Fibroblast of skin of abdomen (primary cell): ENCODE data around the gene CHD2. TPM values are rescaled to one million over a fixed set of nuclear protein-coding genes. Genes with fewer than 3 reads are reported as not detected.
"Not testable (repeated sequence)": the region's sequence is repeated elsewhere in the genome, so short reads cannot be mapped to it uniquely, and the experiment has no call there.

Source experiments
- DNase-seq: peaks from one replicate; pipeline ENCODE4 v3.0.0-alpha.2; 2013
- polyA plus RNA-seq, 2 experiments: library from polyadenylated mRNA; unstranded; fragments of 120-200 nt; gene quantifications; one replicate each; pipeline ENCODE4 v1.2.1, GENCODE V29; 2013; ENCODE audit not compliant: insufficient read length in 2 of 2

The CHD2 gene
- polyA plus RNA-seq (2013, experiment 1 of 2; ENCODE audit: insufficient read length): 51.6 TPM
- polyA plus RNA-seq (2013, experiment 2 of 2; ENCODE audit: insufficient read length): 48.1 TPM

DNA sequence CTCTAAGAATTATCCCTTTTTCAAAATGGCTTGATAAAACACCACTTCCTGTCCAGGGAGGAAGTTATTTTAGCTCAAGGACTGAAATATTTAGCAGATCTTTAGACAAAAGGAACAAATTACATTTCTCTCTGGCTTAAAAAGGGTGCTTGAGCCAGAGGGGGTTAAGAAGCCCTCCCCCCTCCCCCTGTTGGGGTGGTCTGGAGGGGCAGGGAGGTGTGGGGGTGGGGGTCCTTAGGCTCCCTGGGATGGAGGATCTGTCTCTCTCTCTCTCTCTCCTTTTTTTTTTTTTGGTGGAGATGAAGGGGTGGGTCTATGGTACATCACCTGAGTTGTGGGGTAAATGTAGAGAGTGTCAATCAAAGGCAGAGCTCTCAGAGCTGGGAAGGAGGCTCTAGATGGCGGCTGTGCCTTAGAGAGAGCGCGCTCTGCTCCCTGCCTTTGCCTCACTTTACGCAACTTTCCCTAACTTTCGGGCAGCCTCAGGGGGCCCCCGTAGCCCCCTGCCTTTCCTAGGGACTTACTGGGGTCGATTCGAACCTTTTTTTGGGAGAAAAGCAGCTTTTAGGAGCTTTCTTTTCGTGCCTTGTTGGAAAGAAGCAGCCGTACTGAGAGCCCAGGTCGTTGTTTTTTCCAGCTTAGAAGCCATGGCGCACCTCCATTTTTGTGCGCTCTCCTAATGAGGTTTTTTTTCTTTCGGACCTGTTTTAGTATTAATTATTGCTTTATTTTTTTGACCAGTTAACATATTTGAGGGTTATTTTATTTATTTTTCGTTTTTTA lies at the start of gene CHD2:
Gene CHD2, plus strand, starts transcription at position 377 of the 783 bp plus-strand sequence. CDS start 914 bp downstream, outside the sequence.
- peak; percentile 85 for DNase-seq

DNA sequence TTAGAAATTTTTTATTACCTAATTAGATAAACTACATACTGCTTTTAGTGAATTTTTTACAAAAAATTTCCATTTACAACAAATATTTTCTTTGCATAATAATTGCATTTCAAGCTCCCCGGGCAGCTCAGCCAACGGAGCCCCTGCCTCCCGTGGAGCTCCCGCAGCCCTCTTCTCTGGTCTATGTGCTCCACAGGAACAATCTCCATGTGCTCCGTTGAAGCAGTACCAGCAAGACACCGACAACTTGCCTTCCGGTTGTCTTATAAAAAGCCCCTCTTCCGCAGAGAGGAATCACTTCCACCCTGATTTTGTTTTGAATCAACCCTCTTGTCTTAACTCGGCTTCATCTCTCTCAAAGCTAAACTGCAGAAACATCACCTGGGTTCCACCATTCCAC lies 46.9 kb upstream of the CHD2 start:
- DNase-seq: no peak

DNA sequence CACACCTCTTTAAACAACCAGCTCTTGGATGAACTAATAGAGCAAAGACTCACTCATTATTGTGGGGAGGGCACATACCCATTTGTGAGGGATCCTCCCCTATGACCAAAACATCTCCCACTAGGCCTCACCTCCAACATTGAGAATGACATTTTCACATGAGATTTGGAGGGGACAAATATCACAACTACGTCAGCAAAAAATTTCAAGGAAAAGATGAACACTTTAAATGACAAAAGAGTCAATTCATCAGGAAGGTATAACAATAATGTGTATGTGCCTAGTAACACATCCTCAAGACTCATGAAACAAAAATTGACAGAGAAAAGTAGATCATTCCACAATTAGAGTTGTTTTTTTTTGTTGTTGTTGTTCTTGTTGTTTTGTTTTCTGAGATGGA lies 38.4 kb upstream of the CHD2 start:
- DNase-seq: no peak

DNA sequence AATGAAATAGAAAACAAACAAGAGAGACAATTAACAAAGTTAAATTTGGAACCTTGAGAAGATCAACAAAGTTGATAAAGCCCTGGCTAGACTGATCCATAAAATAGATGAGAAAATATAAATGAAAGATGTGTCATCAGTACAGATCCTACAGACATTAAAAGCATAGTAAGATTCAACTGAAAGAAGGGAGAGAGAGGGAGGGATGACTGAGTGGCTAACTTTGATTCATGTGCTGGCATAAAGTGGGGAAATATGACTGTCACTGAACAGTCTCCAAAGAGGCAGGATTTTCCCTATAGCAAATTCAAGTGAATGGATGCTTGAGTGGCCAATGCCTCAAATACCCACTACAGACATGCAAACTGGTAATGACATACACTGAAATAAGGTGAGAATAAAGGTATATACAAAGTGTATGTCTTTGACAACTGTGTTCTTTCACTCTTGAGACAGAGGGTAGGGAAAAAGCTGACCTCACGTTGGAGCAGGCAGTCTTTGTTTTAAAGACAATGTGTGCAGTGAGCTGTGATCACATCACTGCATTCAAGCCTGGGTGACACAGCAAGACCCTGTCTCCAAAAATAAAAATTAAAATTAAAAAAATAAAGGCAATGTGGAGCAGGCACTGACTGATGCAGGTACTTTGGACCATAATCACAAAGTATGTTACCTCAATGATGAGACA lies 35.9 kb upstream of the CHD2 start:
- no peak for DNase-seq

DNA sequence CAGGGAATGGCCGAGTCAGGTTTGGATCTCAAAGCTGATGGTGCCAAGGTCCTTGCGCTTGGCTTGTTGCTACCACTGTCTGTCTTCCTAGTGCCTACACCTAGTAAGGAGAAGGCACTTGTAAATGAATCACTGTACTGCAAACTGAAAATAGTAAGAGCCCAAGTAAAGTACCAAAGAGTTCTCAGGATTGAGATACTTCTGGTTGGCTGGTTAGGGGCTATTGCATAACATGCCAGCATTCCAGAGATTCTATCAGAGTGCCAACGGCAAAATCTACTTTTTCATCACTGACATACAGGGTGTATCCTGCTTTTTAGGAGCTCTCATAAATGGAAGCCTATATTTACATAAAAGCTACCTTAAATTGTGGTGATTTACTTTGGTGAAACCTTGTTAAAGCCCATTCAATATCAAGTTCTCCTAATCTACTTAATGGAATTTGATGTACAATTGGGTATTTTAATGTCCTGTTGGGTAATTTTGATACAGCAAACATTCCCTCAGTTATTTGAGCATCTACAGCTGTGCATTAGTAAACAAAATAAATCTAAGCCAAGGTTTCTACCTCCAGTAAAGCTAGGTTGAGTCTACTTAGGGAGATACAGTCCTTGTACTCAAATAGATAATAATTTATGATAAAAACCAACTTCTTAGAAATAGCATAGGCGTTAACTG lies 30.7 kb upstream of the CHD2 start:
- peak; percentile 39 for DNase-seq

DNA sequence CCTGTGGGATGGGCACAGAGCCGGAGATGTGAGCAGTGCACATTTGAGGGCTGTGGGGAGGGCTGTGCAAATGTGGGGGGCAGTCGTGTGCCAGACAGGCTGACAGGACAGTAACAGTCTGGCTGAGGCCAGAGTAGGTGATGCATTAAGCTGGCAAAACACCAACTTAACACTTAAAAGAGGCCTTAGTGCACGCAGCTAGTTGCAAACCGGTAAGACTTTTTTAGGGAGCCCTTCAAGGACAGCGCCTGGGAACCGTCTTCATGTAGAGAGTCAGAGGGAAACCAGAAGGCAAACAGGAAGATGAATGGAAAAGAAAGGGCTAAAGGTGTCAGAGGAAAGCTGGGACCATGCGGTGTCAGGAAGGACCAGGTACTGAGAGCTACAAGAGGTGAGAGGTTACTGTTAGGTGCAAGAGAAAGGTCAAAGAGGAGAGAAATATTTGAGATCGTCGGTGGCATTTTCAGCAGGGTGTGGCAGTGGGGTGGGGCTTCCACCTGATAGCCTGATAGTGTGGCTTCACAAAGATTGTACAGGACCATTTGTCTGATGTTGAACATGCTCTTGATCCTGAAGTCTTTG lies 30.0 kb upstream of the CHD2 start:
- DNase-seq: no peak

DNA sequence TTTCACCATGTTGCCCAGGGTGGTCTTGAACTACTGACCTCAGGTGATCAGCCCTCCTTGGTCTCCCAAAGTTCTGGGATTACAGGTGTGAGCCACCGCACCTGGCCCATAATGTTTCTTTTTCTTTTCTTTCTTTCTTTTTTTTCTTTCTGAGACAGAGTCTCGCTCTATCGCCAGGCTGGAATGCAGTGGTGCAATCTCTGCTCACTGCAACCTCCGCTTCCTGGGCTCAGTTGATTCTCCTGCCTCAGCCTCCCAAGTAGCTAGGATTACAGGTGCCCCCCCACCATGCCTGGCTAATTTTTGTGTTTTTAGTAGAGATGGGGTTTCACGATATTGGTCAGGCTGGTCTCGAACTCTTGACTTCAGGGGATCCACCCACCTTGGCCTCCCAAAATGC lies 27.2 kb upstream of the CHD2 start:
- DNase-seq: not testable (repeated sequence)

DNA sequence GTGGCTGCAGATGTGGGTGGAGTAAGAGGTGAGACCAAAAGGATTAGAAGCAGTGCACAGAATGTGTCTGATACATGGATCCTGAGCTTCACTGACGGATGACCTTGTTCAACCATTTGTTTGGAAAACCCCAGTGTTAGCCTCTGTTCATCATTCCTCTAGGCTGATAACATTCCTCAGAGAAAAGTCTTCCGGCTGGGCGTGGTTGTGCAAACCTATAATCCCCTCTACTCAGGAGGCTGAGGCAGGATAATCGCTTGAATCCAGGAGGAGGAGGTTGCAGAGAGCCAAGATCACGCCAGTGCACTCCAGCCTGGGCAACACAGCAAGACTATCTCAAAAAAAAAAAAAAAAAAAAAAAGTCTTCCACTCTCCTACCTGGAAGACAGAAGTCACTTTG lies 23.1 kb upstream of the CHD2 start:
- DNase-seq: no peak

DNA sequence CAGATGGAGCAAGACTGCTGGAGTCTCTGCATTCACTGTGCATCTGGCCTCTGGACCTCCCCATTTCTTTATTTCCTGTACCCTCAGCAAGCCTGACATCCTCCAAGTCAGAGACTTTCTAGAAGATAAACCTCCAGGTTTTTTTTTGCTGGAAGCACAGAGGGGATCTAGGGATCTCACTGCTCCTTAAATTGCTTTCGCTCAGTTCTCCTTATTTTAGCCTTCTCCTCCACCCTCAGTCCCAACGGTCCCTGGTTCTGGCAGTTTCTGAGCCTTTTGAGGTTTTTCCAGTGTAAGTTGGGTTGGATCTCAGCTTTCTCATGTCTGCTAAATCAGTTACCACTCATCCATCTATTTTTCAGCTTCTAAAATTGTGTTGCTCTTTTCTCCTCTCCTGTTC lies 22.7 kb upstream of the CHD2 start:
- no peak for DNase-seq

DNA sequence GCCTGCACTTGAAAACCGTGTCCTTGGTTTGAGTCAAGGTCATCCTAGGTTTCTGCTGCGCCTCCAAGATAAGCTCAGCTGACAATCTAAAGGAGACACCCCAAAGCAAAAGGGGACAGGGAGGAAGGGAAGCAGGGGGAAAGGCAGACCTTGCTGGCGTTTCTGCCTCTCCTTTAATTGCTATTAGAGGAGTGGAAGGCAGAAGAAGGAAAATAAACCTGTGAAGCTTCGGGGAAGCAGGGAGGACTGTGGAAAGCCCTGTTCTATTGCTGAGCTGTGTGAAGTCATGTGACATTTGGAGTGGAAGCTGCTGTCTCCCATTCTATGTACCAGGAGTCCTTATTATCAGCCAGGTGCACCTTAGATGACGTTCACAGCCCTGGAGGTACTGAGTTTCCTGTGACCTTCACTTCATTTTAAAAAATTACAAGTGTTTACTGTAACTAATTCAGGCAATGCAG lies 21.5 kb upstream of the CHD2 start:
- no peak for DNase-seq

DNA sequence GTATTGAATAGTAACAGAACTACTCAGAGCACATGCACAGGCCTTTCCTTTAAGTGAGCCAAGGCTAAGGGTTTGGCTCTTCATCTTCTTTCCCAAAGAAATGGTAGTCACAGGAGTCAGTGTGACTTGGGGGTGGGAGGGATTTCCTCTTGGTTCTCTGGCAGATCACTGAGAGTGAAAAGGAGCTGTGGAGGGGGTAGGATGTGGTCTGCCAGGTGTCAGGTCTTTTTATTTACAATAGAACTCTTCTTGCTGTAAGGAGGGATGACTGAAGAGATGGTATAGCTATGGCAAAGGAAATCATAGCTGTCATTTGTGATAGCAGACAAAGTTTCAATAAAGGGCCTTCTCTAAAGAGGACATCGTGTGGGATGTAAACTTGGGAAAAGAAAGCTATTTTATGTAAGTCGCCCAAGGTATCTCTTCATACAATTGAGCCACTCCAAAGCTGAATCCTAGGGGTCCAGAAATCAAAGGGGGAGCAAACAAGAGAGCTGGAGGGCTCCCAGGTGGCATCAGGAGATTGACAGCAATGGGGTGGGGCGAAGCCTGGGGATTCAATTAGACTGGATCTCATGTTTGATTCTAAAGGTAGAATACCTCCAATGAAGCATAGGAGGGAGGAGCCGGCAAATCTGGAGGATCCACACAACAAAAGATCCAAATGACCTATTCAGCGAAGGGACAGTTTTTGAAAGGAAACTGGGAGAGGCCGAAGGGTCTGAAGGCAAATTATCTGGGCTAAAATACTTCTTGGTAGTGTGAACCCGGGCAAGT lies 20.0 kb upstream of the CHD2 start:
- DNase-seq: no peak

DNA sequence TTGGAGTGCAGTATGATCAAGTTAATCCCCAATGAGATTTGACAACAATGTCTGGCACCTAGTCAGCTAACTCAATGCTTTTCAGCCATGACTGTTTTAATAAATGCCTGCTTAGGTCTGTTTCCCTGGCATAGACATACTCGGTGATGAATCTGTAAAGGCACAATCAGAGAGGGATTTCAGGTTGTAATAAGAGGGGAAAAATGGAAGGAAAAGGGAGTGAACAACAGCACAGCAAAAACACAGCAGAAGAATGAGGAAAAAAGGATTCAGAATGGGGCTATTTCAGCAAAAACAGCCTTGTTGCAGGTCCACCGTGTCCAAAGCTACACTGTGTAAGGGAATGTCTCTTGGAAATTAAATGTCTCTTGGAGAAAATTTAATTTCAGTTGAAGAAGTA lies 19.3 kb upstream of the CHD2 start:
- no peak for DNase-seq

DNA sequence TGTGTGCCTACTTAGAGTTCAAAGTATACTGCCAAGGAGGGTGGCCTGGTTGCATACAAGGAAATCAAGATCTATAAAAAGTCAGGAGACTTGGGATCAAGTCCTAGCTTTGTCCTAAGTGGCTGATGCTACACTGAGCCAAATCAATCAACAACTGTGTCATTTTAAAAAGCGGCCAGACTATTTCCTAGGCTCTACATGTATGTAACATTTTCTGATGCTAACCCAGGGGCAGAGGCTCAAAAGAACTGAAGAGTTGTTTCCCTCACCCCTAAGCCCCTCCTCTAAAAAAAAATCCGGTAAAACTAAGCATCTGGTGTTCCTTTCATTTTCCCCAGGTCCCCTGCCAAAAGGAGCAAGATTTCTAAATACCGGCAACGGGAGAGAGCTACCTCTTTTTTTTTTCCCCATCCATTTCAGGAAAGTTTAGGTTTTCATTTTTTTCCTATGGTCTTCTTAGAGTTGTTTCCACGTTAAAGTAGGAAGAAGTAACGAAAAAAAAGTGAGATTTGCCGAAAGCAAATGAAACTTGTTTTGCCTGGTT lies 18.8 kb upstream of the CHD2 start:
- no peak for DNase-seq

DNA sequence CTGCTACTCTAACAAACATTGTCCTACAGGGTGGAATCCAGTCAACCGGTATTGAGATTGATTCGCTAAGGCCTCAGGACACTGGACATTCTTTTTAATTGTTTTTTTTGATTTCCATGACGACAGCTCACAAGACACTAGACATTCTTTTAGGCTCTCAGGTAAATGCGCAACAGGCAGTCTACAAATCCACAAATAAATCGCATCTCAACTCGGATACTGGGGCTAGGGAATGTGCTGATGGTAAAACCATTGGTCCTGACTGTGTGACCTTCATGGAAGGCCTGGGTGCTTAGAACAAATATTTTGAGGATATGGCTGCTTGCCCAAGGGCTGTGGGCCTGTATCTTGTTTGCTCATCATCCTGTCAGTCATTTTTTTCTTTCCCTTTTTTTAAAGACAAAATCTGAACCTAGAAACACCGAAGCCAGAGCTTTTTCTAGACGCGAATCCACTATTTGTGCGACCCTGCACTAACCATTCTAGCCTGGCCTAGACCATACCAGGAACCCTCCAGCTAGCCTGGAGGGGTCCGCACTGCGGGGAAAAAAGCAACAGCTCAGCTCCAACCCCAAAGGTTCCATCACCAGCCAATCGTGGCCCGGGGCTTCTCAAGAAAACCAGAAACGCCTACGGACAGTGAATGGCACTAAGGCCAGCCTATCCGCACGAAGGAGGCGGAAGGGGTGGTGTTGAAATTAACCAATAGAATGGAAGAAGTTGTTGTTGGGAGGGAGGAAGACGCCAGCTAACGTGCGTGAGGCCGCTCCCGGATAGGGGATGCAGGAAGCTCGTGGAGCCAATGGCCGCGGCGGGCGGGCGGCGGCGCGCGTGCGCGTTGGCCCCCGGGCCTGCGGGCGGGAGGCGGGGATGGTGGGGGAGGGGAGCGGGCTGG lies 18.1 kb upstream of the CHD2 start:
- DNase-seq: peak; percentile 100

DNA sequence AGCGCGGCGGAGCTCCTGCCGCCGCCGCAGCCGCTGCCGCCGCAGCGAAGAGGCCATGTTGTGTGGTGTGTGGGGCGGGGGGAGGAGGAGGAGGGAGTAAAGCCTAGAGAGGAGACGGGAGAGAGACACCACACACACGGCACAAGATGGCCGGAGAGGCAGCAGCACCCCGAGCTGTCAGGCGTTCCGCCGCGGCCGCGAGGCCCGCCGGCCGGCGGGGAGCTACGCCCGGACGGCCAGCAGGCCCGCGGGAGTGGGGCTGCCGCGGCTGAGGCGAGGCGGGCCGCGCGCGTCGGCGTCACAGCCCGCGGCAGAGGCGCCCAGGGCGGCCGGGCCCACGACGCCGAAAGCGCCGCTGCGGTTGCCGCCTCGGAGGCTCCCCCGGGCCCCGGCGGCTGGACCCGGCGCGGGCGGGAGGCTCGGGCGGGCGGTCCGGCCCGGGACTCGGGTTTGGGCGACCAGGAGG lies 17.4 kb upstream of the CHD2 start:
- DNase-seq: no peak

DNA sequence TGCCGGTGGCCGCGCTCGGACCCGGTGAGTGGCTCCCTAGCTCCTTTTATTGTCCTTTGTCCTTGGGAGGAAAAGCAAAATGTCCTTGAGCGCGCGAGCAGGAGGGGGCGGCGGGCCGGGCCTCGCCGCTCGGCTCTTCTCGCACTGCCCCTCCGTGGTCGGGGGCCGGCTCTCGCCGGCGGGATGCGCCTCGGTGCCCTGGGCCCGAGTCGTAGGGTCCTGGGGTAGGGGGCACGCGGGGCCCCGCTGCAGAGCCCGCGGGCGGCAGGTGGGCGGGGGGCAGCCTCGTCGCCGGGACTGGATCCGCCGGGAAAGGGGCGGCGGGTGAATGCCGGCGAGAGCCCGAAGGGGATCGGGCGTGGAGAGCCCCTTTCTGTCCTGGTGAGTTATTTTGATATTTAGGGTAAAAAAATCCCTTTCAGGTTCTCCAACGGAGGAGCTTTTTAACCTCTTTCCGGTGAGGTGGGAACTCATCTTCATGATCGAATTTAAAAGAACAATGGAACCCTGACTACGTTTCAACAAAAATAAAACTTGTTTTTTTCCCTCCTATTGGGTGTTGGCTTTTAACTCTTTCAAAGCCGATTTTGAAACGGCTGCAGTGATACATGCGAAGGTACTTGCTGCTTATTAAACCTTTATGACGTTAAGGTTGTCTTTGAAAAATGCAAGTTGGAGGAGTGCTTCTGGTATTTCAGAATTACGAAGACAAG lies 16.8 kb upstream of the CHD2 start:
- no peak for DNase-seq

DNA sequence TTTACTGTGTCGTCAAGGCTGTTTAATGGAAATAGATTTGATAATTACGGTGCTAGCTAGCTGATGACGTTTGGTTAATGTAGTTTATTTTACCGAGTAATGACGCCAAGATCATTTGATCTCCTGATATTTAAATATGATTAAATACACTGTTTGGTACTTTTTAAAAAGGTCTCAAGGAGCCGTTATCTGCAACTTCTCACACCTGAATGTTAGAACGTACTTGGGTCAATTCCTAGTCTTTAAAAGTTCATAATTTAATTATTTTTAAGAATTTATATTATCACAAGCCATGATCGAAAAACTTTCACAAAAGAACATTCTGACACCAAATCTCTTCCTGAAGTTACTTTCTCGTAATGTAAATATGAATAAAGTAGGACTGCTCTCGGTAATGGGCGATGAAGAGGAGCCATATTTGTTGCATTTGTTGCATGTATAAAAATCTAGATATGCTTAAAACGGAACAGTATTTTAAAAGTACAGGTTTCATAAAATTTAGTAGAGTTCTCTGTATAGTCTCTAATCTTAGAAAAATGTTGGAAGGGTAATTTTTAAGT lies 16.2 kb upstream of the CHD2 start:
- peak; percentile 43 for DNase-seq

DNA sequence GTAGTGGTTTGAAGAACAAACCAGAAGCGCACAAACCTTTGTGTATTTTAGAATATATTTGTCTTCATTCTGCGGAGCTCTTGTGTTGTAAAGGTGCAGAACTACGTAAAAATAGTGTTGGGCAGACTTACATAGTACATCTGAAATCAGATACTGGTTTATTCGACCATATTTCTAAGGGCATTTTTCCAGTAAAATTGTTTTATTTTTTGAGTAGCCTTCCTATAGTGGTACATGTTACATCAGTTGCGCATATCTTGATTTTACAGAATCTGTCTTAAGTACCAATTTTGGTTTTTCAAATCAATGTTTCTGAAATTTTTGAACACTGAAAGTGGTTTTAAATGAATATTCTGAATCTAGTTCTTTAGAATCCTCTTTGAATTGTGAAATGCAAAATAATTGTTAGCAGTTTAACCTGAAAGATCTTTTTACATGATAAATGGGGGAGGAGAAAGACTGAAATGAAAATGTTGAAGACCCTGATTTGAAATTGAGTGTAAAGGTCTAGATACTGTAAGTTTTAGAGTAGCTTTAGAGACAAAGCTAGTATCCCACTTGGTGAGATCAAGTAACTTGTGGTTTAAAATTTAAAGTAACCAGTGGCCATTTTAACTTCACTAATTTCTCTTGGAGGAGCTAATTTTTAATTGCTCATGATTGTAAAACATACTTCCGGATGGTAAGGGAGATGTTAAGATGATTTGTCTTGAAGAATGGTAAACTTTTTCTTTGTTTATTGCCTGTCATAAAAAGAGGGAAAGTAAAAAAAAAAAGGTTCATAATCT lies 15.5 kb upstream of the CHD2 start:
- DNase-seq: no peak
